Caki2 (cell line): ENCODE data around the gene TRIM17. TPM values are rescaled to one million over a fixed set of nuclear protein-coding genes. Genes with fewer than 3 reads are reported as not detected.

Experiments used
- DNase-seq: peaks from one replicate; pipeline ENCODE4 v3.0.0-alpha.2; 2015; ENCODE audit warnings: low read depth
- in situ Hi-C: cut with HindIII; loops from 2 replicates; pipeline ENCODE4 v1.10.0; 2016; ENCODE audit warnings: low sequenced_read_pairs, low pct_unique_long_range_greater_than_20kb, mixed read lengths
- total RNA-seq: library from RNA; depleted of rRNA; stranded (reverse); fragments of >200 nt; shearing (Covaris generic); gene quantifications from 2 replicates; pipeline ENCODE4 v1.2.3, GENCODE V29; 2014; ENCODE audit warnings: low replicate concordance

The TRIM17 gene
- total RNA-seq, 1 experiment from 2014 or later, result not detected

GRCh38 chr1:228394571-228395394 is 21.9 kb downstream of the TRIM17 start:
- DNase-seq, result no peak
- in situ Hi-C loops, result no loop called here

- no peak for DNase-seq
- in situ Hi-C loops, result no loop called here
Observed at GRCh38 chr1:228393811-228394570, 22.7 kb downstream of the TRIM17 start.

GRCh38 chr1:228393268-228393701 is 23.4 kb downstream of the TRIM17 start:
- in situ Hi-C loops, result no loop called here
- DNase-seq, result no peak

- DNase-seq, result no peak
- in situ Hi-C loops, result no loop called here
Observed at GRCh38 chr1:228392111-228392936, 24.3 kb downstream of the TRIM17 start.

GRCh38 chr1:228391411-228392020 is 25.1 kb downstream of the TRIM17 start:
- in situ Hi-C loops, result no loop called here
- DNase-seq, result no peak

GRCh38 chr1:228390649-228391048 is 26.0 kb downstream of the TRIM17 start:
- no peak for DNase-seq
- in situ Hi-C loops, result no loop called here

GRCh38 chr1:228387321-228387720 is 29.3 kb downstream of the TRIM17 start:
- in situ Hi-C loops, result no loop called here
- DNase-seq, result no peak

GRCh38 chr1:228385232-228385631 is 31.4 kb downstream of the TRIM17 start:
- DNase-seq, result no peak
- in situ Hi-C loops, result no loop called here

GRCh38 chr1:228383773-228384172 is 32.9 kb downstream of the TRIM17 start:
- DNase-seq, result no peak
- in situ Hi-C loops, result no loop called here

GRCh38 chr1:228381356-228381755 is 35.3 kb downstream of the TRIM17 start:
- no peak for DNase-seq
- in situ Hi-C loops, result no loop called here

- no peak for DNase-seq
- in situ Hi-C loops, result no loop called here
Observed at GRCh38 chr1:228379666-228380065, 37.0 kb downstream of the TRIM17 start.

- in situ Hi-C loops, result no loop called here
- no peak for DNase-seq
Observed at GRCh38 chr1:228378873-228379460, 37.7 kb downstream of the TRIM17 start.

GRCh38 chr1:228378090-228378872 is 38.4 kb downstream of the TRIM17 start:
- in situ Hi-C loops, result no loop called here
- DNase-seq, result peak; percentile 86

- in situ Hi-C loops, result no loop called here
- DNase-seq, result no peak
Observed at GRCh38 chr1:228377664-228378089, 39.0 kb downstream of the TRIM17 start.

- in situ Hi-C loops, result no loop called here
- no peak for DNase-seq
Observed at GRCh38 chr1:228376651-228377631, 39.7 kb downstream of the TRIM17 start.

GRCh38 chr1:228376262-228376628 is 40.4 kb downstream of the TRIM17 start:
- in situ Hi-C loops, result no loop called here
- DNase-seq, result no peak
